ENCODE data around the gene CA14.

CA14 gene

DNA sequence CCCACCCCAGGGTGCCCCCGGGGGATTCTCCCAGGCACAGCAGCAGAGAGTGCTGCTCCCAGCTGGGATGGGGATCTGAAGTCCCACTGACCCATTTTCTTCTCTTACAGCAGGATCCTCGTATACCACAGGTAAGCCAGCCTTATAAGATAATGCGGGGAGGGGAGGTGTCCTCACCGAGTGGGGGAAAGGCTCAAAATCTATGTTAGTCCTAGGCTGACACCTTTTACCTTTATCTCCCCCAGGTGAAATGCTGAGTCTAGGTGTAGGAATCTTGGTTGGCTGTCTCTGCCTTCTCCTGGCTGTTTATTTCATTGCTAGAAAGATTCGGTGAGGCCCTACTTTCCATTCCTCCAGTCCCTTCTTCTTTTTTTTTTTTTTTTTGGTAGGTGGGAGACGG is 6.0 kb downstream of the CA14 start:
- H3K27me3 ChIP-seq (ENCODE audit: insufficient read depth, low read length, poor library complexity, severe bottlenecking): peaks cover 3% of the 10 kb centered on the region
- peaks cover 5% of the 10 kb centered on the region; the same call in 1 of the 2 replicates for H3K36me3 ChIP-seq (ENCODE audit: insufficient read depth, low read length)
- peaks cover 19% of the 10 kb centered on the region for H3K4me1 ChIP-seq (ENCODE audit: insufficient read depth, low read length, poor library complexity, severe bottlenecking)
- no peaks in the 10 kb centered on the region for H3K9me3 ChIP-seq (ENCODE audit: insufficient read depth, low read depth, low read length)
- H3K9ac ChIP-seq (ENCODE audit: low read depth, low read length, poor library complexity, severe bottlenecking): no peak overlapping the region
- TF ChIP-seq, protein P1, sequence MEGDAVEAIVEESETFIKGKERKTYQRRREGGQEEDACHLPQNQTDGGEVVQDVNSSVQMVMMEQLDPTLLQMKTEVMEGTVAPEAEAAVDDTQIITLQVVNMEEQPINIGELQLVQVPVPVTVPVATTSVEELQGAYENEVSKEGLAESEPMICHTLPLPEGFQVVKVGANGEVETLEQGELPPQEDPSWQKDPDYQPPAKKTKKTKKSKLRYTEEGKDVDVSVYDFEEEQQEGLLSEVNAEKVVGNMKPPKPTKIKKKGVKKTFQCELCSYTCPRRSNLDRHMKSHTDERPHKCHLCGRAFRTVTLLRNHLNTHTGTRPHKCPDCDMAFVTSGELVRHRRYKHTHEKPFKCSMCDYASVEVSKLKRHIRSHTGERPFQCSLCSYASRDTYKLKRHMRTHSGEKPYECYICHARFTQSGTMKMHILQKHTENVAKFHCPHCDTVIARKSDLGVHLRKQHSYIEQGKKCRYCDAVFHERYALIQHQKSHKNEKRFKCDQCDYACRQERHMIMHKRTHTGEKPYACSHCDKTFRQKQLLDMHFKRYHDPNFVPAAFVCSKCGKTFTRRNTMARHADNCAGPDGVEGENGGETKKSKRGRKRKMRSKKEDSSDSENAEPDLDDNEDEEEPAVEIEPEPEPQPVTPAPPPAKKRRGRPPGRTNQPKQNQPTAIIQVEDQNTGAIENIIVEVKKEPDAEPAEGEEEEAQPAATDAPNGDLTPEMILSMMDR (conservative IDR thresholded peaks at IDR 0.05; ENCODE audit: low read length): no peak
- TF ChIP-seq EZH2phosphoT487 (IDR thresholded peaks at IDR 0.05; ENCODE audit: borderline replicate concordance): no peak
- peaks cover 11% of the 10 kb centered on the region for H4K20me1 ChIP-seq (ENCODE audit: insufficient read depth, low read length, poor library complexity, severe bottlenecking)
- no peak overlapping the region for H3K4me3 ChIP-seq (ENCODE audit: low read length, poor library complexity, severe bottlenecking)
- H2AFZ ChIP-seq (ENCODE audit: low read length): no peak overlapping the region
- H3K9me2 ChIP-seq (replicated peaks; ENCODE audit: low read depth, low read length): no peaks in the 10 kb centered on the region
- no peak overlapping the region for H3K4me2 ChIP-seq (ENCODE audit: low read depth, low read length, poor library complexity, severe bottlenecking)
- no peaks in the 10 kb centered on the region for H3F3A ChIP-seq (ENCODE audit: low read depth)
- H3K79me2 ChIP-seq (ENCODE audit: insufficient read depth, low read length): peaks cover 29% of the 10 kb centered on the region

DNA sequence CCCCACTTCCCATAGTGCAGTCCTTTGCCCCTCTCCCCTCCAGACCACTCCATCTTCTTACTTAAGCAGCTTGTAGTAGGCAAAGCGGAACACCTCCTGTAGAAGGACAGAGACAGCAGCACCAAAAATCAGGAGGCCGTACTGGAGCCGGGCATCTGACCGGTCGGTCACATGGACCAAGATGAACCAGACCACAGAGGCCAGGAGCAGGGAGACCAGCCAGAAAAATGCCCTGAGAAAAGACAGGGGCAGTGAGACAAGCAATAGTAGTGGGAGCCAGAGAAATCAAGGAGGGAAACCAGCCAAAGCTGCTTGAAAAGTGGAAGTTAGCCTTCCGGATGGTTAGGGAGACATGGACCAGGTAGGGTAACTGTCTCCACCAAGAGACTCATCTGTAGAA is 10.3 kb downstream of the CA14 start:
- no peak overlapping the region for H2AFZ ChIP-seq (ENCODE audit: low read length)
- no peaks in the 10 kb centered on the region for H3K9me3 ChIP-seq (ENCODE audit: insufficient read depth, low read depth, low read length)

DNA sequence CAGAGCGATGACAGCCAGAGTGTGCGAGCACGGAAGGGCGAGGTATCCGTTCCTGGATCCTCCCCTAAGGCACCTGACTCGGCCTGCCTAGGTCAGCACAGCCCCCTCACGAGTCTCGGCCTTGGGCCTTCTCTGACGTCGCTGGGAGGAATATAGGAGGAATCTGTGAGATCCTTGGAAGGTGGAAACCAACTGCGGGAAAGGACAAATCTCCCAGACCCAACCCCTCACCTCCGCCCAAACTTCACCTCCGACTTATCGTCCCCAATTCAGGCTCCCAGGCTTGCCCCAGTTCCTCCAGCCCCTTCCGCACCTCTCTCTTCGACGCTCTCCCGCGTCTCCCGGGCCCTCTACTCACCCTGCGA is 10.7 kb downstream of the CA14 start:
- H3K4me3 ChIP-seq (ENCODE audit: low read length, poor library complexity, severe bottlenecking): peak overlapping the region; percentile 98
- H2AFZ ChIP-seq (ENCODE audit: low read length): peak overlapping the region; percentile 75
- H3K9me2 ChIP-seq (replicated peaks; ENCODE audit: low read depth, low read length): no peaks in the 10 kb centered on the region
- peaks cover 33% of the 10 kb centered on the region for H3K79me2 ChIP-seq (ENCODE audit: insufficient read depth, low read length)
- H3K4me2 ChIP-seq (ENCODE audit: low read depth, low read length, poor library complexity, severe bottlenecking): peak overlapping the region; percentile 99
- peaks cover 4% of the 10 kb centered on the region for H3K27me3 ChIP-seq (ENCODE audit: insufficient read depth, low read length, poor library complexity, severe bottlenecking)
- no peaks in the 10 kb centered on the region for H3F3A ChIP-seq (ENCODE audit: low read depth)
- H4K20me1 ChIP-seq (ENCODE audit: insufficient read depth, low read length, poor library complexity, severe bottlenecking): peaks cover 11% of the 10 kb centered on the region
- H3K9ac ChIP-seq (ENCODE audit: low read depth, low read length, poor library complexity, severe bottlenecking): peak overlapping the region; percentile 98
- TF ChIP-seq, protein P1 (conservative IDR thresholded peaks at IDR 0.05; ENCODE audit: low read length): no peak
- TF ChIP-seq EZH2phosphoT487 (IDR thresholded peaks at IDR 0.05; ENCODE audit: borderline replicate concordance): no peak
- peaks cover 5% of the 10 kb centered on the region; the same call in 1 of the 2 replicates for H3K36me3 ChIP-seq (ENCODE audit: insufficient read depth, low read length)
- peaks cover 38% of the 10 kb centered on the region for H3K4me1 ChIP-seq (ENCODE audit: insufficient read depth, low read length, poor library complexity, severe bottlenecking)
- no peaks in the 10 kb centered on the region for H3K9me3 ChIP-seq (ENCODE audit: insufficient read depth, low read depth, low read length)

More for the DNA sequence above, 10.3 kb downstream of the CA14 start:
- Histone ChIP-seq H3K27me3 (ENCODE audit: insufficient read depth, low read length, poor library complexity, severe bottlenecking) (peaks cover 4% of the 10 kb centered on the region), H3K79me2 (ENCODE audit: insufficient read depth, low read length) (peaks cover 33% of the 10 kb centered on the region), H3K4me1 (ENCODE audit: insufficient read depth, low read length, poor library complexity, severe bottlenecking) (peaks cover 34% of the 10 kb centered on the region), H3K4me3 (ENCODE audit: low read length, poor library complexity, severe bottlenecking) (peak overlapping the region; percentile 98), H3K4me2 (ENCODE audit: low read depth, low read length, poor library complexity, severe bottlenecking) (peak overlapping the region; percentile 99), H3K9me2 (replicated peaks; ENCODE audit: low read depth, low read length) (no peaks in the 10 kb centered on the region), H3K9ac (ENCODE audit: low read depth, low read length, poor library complexity, severe bottlenecking) (peak overlapping the region; percentile 98), H3K36me3 (ENCODE audit: insufficient read depth, low read length) (peaks cover 5% of the 10 kb centered on the region; the same call in 1 of the 2 replicates), H4K20me1 (ENCODE audit: insufficient read depth, low read length, poor library complexity, severe bottlenecking) (peaks cover 11% of the 10 kb centered on the region), H3F3A (ENCODE audit: low read depth) (no peaks in the 10 kb centered on the region)
- TF ChIP-seq, protein P1 (conservative IDR thresholded peaks at IDR 0.05; ENCODE audit: low read length): no peak
- no peak for TF ChIP-seq EZH2phosphoT487 (IDR thresholded peaks at IDR 0.05; ENCODE audit: borderline replicate concordance)

All from Loucy (cell line).